Esophagus squamous epithelium (tissue), 5 donors: Measurements from ENCODE around the gene DOCK2. TPM values are rescaled to one million over a fixed set of nuclear protein-coding genes. Genes with fewer than 3 reads are reported as not detected.

Experiments
- DNase-seq: peaks from one replicate; lab custom pipeline; 2025; lab: John Stamatoyannopoulos, UW
- H3K27ac ChIP-seq, 4 donors: fragments of 200-600 bp; sonication (generic); one replicate each; pipeline ENCODE4 v1.5.1; 2016 to 2019; ENCODE audit warnings: mild to moderate bottlenecking in 1 of 4
- H3K27me3 ChIP-seq, 4 donors: fragments of 200-600 bp; sonication (generic); 1 replicate in 3 of 4; 2 replicates in 1 of 4; pipeline versions ENCODE4 v1.5.1 to v1.6.0; 2017 to 2021; ENCODE audit warnings: antibody characterized with exemption in 1 of 4
- H3K36me3 ChIP-seq, 3 donors: fragments of 200-600 bp; sonication (generic); one replicate each; pipeline ENCODE4 v1.5.1; 2016 to 2019
- H3K4me1 ChIP-seq, 3 donors: fragments of 200-600 bp; sonication (generic); one replicate each; pipeline ENCODE4 v1.5.1; 2017 to 2019
- H3K4me3 ChIP-seq, 4 donors: fragments of 200-600 bp; sonication (generic); 1 replicate in 3 of 4; 2 replicates in 1 of 4; pipeline ENCODE4 v1.5.1; 2016 to 2019; ENCODE audit warnings: mild to moderate bottlenecking in 2 of 4, moderate library complexity in 1 of 4
- H3K9me3 ChIP-seq, 3 donors: fragments of 200-600 bp; sonication (generic); one replicate each; pipeline ENCODE4 v1.5.1; 2016 to 2019
- POLR2A ChIP-seq, 4 donors: fragments of 450-650 bp; IDR thresholded peaks; one replicate each; pipeline ENCODE4 v1.6.1; 2017; ENCODE audit warnings: antibody characterized with exemption in 4 of 4, mild to moderate bottlenecking in 4 of 4, moderate library complexity in 3 of 4
- WGBS, 2 donors: methylation state at CpG; one replicate each; pipeline ENCODE4 v1.1.5; 2018; 5-methylcytosine and 5-hydroxymethylcytosine counted together
- intact Hi-C: fragments of 100-400 bp; cut with DNase I; formaldehyde crosslinking; loops from one replicate; pipeline ENCODE4 v1.15.0; 2022
- total RNA-seq, 4 donors: library from RNA; depleted of rRNA; stranded (reverse); fragments of >200 nt; gene quantifications; one replicate each; pipeline ENCODE4 v1.1.0, GENCODE V29; 2016
- TF ChIP-seq, protein P1 (sequence below), 6 experiments: fragments of 450-650 bp in 4 of 6; fragments of 200-600 bp in 2 of 6; sonication (generic) in 2 of 6; IDR thresholded peaks; one replicate each; pipeline ENCODE4 v1.5.1; 2016 to 2019; ENCODE audit warnings: antibody characterized with exemption in 6 of 6, mild to moderate bottlenecking in 4 of 6, moderate library complexity in 4 of 6
- donor health status: DM: yes; HTN: yes; CAD: no.

Gene DOCK2
- total RNA-seq, 4 donors from 2014 or later, result 4.1 to 14.5 (median 10.0) TPM

GRCh38 chr5:169744336-169744735, 107.3 kb downstream of the DOCK2 start:
- 20 to 62% methylated on average over 1 of the region's 1 CpG for WGBS, 2 donors
- TF ChIP-seq POLR2A (IDR thresholded peaks at IDR 0.05), result no peak
- TF ChIP-seq, protein P1, sequence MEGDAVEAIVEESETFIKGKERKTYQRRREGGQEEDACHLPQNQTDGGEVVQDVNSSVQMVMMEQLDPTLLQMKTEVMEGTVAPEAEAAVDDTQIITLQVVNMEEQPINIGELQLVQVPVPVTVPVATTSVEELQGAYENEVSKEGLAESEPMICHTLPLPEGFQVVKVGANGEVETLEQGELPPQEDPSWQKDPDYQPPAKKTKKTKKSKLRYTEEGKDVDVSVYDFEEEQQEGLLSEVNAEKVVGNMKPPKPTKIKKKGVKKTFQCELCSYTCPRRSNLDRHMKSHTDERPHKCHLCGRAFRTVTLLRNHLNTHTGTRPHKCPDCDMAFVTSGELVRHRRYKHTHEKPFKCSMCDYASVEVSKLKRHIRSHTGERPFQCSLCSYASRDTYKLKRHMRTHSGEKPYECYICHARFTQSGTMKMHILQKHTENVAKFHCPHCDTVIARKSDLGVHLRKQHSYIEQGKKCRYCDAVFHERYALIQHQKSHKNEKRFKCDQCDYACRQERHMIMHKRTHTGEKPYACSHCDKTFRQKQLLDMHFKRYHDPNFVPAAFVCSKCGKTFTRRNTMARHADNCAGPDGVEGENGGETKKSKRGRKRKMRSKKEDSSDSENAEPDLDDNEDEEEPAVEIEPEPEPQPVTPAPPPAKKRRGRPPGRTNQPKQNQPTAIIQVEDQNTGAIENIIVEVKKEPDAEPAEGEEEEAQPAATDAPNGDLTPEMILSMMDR (IDR thresholded peaks at IDR 0.05), result no peak
- intact Hi-C loops, result no loop called here

GRCh38 chr5:169745441-169746146, 108.5 kb downstream of the DOCK2 start:
- DNase-seq, result no peak
- no peak overlapping the region for H3K27ac ChIP-seq
- WGBS, 2 donors, result 61 to 67% methylated on average over 6 of the region's 6 CpGs
- H3K27me3 ChIP-seq, result no peaks in the 10 kb centered on the region
- intact Hi-C loops, result no loop called here
- no peaks in the 10 kb centered on the region for H3K36me3 ChIP-seq
- TF ChIP-seq, protein P1 (IDR thresholded peaks at IDR 0.05), result no peak
- no peak for TF ChIP-seq POLR2A (IDR thresholded peaks at IDR 0.05)
- H3K4me1 ChIP-seq, result no peaks in the 10 kb centered on the region
- no peaks in the 10 kb centered on the region for H3K9me3 ChIP-seq
- no peak overlapping the region for H3K4me3 ChIP-seq

More at GRCh38 chr5:169744336-169744735, 107.3 kb downstream of the DOCK2 start:
- Histone ChIP-seq H3K4me1 (no peaks in the 10 kb centered on the region), H3K9me3 (no peaks in the 10 kb centered on the region), H3K27me3 (no peaks in the 10 kb centered on the region), H3K4me3 (no peak overlapping the region), H3K27ac (no peak overlapping the region), H3K36me3 (no peaks in the 10 kb centered on the region)
- no peak for DNase-seq

GRCh38 chr5:169746147-169746694, 109.1 kb downstream of the DOCK2 start:
- intact Hi-C loops, result no loop called here
- WGBS, 2 donors, result 58 to 71% methylated on average over 5 of the region's 5 CpGs
- Histone ChIP-seq H3K27me3 (no peaks in the 10 kb centered on the region), H3K36me3 (no peaks in the 10 kb centered on the region), H3K9me3 (no peaks in the 10 kb centered on the region), H3K4me1 (no peaks in the 10 kb centered on the region), H3K4me3 (no peak overlapping the region), H3K27ac (no peak overlapping the region)
- no peak for DNase-seq
- TF ChIP-seq, protein P1 (IDR thresholded peaks at IDR 0.05), result no peak
- TF ChIP-seq POLR2A (IDR thresholded peaks at IDR 0.05), result no peak

- TF ChIP-seq, protein P1 (IDR thresholded peaks at IDR 0.05), result no peak
- TF ChIP-seq POLR2A (IDR thresholded peaks at IDR 0.05), result no peak
- no peak for DNase-seq
- WGBS, 2 donors, result 44 to 61% methylated on average over 3 of the region's 3 CpGs
- Histone ChIP-seq H3K4me1 (no peaks in the 10 kb centered on the region), H3K9me3 (no peaks in the 10 kb centered on the region), H3K27ac (no peak overlapping the region), H3K27me3 (no peaks in the 10 kb centered on the region), H3K36me3 (no peaks in the 10 kb centered on the region), H3K4me3 (no peak overlapping the region)
- intact Hi-C loops, result no loop called here
Observed at GRCh38 chr5:169748174-169748573, 111.1 kb downstream of the DOCK2 start.

GRCh38 chr5:169749295-169749694, 112.2 kb downstream of the DOCK2 start:
- H3K4me1 ChIP-seq, result no peaks in the 10 kb centered on the region
- no peak overlapping the region for H3K27ac ChIP-seq
- no peak overlapping the region for H3K4me3 ChIP-seq
- intact Hi-C loops, result no loop called here
- no peaks in the 10 kb centered on the region for H3K9me3 ChIP-seq
- WGBS, 2 donors, result 86 to 91% methylated on average over 3 of the region's 3 CpGs
- no peaks in the 10 kb centered on the region for H3K27me3 ChIP-seq
- TF ChIP-seq, protein P1 (IDR thresholded peaks at IDR 0.05), result no peak
- TF ChIP-seq POLR2A (IDR thresholded peaks at IDR 0.05), result no peak
- no peak for DNase-seq
- no peaks in the 10 kb centered on the region for H3K36me3 ChIP-seq
